SKM-1 (cell line): ENCODE results near the gene EIF4B.
"Not testable (repeated sequence)": the region's sequence is repeated elsewhere in the genome, so short reads cannot be mapped to it uniquely, and the experiment has no call there.

Source experiments
- DNase-seq: peaks from one replicate; lab custom pipeline; 2025; ENCODE audit not compliant: unreplicated experiment; lab: John Stamatoyannopoulos, UW

EIF4B gene

DNA sequence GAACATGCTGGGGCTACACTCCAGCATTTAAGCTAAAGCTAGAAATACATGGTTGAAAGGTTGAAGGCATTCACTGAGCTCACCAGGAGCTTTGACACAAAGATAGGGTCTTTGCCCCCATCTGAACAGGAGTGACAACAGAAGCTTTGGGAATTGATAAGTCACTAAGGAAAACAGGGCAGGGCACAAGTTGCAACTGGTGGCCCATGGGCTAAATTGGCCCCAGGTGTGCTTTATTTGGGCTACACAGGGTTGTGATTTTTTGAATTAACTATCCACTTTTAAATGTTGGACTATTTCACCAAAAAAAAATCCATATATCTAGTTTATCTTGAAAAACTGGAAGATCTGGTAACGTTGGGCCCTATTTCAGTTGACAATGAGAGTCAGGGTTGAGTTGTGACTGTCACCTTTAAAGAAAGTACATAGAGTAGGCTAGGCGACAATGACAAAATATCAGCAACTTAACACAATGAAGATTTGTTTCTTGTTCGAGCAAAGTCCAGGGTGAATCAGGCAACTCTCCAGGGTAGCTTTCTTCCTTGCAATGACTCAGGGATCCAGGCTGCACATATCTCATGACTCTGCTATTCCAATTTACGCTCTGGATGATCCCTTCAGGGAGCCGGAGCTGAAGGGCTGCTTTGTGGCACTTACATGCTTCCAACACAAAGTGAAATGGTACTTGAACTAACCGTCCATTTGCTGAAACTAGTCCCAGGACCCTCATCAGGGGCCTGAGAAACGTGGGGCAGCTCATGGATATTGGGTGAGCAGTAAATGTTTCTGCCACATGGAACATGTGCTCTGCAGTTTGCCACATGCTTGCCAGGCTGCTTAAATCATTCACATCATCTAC, 13.3 kb upstream of the EIF4B start:
- DNase-seq = no peak

DNA sequence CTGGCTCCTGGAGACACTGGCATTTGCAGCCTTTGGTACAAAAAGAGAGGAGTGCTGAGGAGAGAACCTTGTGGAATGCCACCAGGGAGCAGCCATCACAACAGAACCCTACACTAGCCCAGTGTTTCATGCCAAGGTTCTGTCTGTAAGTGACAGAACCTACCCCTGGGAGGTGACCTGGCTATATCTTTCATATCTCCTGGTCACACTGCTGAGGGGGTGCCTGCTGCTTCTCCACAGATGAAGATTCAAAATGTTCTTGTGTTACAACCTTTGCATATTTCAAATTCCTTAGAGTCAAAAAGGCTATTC, 12.7 kb upstream of the EIF4B start:
- DNase-seq = no peak

DNA sequence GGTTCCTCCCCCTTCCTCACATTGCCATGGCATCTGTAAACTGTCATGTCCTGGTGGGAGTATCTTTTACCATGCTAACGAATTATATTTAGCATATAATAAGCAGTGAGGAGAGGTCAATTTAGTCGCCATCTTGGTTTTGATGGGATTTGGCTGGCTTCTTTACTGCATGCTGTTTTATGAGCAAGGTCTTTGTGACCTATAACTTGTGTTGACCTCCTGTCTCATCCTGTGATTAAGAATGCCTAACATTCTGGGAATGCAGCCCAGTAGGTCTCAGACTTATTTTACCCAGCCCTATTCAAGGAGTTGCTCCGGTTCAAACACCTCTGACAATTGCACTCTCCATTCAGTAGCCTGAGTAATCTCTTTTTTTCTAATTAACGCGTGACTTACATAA, 2.1 kb upstream of the EIF4B start:
- DNase-seq = no peak

DNA sequence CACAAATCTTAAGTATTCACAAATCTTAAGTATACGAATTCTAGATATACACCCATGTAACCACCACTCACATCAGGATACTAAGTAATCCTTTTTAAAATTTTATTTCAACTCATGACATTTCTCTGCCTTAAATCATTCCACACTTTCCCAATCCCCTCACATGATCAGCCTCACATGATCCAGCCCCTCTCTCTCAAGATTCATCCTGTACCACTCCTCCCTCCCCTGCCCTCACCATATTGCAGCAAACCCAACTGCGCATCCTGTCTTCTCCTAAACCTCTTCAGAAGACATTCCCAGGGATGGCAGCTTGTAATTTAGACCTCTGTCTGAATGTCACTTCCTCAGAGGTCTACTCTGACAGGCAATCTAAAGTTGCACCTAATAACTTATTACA, 1.7 kb upstream of the EIF4B start:
- DNase-seq = no peak

DNA sequence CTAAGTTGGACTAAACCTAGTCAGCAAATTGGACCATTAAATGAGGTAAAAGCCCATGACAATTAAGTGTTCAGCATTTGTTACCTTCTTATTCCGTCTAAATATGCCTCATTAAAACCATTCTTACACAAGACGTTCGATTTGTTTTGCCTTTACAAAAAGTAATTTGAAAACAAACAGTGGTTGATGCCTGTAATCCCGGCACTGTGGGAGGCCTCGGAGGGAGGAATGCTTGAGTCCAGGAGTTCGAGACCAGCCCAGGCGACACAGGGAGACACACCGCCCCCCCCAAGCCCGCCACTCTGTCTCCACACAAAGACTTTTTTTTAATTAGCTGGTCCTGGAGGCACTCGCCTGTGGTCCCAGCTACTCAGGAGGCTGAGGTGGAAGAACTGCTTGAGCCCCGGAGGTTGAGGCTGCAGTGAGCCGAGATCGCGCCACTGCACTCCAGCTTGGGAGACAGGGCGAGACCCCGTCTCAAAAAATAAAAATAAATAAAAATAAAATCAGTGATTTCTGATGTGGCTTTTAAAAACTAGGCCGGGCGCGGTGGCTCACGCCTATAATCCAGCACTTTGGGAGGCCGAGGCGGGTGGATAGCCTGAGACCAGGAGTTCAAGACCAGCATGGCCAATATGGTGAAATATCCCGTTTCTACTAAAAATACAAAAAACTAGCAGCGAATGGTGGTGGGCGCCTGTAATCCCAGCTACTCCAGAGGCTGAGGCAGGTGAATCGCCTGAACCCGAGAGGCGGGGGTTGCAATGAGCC, 856 bp upstream of the EIF4B start:
- DNase-seq = no peak

DNA sequence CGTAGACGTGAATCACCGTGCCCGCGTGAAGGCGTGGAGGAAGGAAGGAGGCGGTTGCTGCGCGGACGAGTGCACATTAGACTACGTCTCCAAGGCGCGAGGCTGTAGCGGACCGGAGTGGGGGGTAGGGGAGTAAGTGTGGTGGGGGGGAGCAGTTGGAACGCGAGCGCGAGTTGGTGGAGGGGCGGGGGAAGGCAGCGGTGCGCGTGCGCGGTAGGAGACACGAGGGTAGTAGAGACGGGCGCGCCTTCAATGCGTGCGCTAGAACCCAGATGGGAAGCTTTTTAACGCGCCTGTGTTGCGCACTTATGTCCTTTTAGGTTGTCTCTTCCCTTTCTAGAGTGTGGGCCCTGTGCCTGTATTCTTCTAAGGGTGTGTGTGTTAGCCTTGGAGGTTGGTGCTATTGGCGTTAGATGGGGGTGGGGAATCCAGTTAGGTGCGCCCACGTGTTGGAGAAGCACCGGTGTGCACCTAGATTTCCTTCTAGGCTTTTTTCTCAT, 604 bp downstream of the EIF4B start:
- no peak for DNase-seq

DNA sequence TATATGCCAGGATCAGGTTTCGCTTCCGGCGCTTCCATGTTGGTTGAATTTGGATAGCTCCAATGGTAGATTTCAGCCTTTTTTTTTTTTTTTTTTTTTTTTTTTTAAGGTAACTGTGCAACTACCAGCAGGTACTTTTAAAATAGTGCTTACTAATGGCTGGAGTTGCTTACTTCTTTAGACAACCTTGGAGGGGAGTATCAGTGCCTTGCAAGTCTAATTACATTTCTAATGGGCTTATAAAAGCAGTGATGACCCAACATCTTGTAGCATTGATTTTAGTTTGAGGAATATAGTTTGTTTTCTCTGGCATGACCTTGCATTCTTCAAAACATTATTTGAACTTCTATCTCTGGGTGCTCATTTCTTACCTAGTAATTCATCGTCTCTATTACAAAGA, 1.1 kb downstream of the EIF4B start:
- DNase-seq = no peak

DNA sequence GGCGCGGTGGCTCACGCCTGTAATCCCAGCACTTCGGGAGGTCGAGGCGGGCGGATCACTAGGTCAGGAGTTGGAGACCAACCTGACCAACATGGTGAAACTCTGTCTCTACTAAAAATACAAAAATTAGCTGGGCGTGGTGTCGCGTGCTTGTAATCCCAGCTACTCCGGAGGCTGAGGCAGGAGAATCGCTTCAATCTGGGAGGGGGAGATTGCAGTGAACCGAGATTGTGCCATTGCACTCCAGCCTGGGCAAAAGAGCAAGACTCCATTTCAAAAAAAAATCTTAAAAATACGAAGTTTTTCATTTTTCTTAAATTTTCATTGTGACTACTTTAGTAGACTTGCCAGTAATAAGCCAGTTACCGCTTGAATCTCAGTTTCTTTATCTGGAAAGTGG, 2.5 kb downstream of the EIF4B start:
- not testable (repeated sequence) for DNase-seq

DNA sequence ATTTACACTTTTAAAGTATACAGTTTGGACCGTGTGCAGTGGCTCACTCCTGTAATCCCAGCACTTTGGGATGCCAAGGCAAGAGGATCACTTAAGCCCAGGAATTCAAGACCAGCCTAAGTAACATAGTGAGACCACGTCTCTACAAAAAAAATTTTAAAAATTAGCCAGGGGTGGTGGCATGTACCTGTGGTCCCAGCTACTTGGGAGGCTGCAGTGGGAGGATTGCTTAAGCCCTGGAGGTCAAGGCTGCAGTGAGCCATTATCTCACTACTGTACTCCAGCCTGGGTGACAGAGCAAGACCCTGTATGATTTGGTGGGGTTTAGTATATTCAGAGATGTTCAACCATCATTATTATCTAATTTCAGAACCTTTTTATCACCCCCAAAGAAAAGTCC, 4.7 kb downstream of the EIF4B start:
- DNase-seq = no peak

DNA sequence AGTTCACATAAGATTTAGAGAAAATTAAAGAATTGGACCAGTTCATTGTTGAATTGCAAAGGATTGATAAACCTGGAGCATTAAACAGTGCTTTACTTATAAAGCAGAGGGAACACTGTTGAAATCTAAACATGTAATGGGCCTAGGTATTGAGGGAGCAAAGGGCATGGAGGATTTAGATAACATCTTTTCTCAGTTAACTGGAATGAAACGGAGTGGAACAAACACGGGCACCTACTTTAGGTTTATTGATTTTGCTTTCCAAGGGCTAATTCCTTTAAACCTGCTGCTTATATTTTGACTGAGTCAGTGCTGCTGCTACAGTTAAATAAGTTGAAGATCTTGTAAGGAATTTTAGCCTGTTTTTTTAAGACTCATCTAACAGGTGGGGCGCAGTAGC, 5.6 kb downstream of the EIF4B start:
- DNase-seq = no peak

DNA sequence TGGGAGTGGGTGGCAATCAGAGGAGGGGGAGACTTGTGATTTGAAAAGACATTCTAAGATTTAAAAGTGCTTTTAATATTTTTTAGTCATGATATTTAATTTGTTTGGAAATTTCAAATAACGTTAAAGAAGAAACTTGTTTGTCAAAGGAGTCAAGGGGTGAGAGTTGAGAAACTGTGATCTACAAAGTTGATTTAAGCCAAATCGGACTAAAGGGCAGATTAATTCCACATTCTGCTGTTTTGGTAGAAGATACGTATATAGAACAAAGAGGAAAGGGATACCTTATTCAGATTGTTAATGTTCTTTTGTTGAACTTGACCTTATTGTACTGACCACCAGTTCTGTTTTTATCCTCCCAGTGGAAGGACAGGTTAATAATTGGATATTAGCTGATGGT, 6.7 kb downstream of the EIF4B start:
- DNase-seq = no peak

DNA sequence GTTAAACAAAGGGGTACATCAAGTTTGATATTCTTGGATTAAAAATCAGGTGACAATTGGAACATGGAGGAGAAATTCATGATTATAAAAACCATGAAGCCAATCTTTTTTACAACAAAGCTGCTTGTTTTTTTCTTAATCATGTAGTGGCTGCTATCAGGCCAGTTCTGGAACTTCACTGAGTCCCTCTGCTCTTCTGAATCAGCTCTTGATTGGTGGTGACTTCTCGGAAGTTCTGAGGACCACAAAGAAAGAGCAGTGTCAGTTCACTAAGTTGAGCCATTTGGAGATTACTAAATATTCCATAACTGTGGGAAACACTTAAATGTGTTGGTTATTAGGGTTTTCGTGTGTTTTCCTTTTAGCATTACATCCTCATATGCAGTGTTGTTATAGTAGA, 8.5 kb downstream of the EIF4B start:
- no peak for DNase-seq

DNA sequence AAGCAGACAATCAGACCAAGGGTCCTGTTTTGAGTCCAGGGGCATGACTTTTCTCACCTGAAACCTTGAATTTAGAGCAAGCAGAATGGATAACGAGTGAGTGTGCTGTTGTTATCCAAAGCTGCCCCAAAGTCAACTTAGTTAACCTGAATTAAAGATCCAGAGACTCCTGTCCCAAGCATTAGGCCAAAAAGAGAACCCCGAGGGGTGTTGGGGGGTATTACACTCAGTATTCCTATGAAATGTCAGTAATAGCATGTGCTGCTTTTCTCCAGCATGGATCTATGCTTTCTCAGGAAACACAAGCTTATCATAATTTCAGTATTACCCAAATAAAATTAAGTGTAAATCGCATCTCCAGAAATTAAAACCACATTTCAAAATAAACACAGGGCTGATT, 19.0 kb downstream of the EIF4B start:
- DNase-seq = no peak

DNA sequence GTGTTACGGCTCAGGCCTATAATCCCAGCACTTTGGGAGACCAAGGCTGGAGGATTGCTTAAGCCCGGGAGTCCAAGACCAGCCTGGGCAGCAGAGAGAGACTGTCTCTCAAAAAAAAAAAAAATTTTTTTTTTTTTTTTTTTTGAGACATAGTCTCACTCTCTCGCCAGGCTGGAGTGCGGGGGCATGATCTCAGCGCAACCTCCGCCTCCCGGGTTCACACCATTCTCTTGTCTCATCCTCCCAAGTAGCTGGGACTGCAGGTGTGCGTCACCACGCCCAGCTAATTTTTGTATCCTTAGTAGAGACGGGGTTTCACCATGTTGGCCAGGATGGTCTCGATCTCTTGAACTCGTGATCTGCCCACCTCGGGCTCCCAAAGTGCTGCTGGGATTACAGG, 20.8 kb downstream of the EIF4B start:
- not testable (repeated sequence) for DNase-seq

DNA sequence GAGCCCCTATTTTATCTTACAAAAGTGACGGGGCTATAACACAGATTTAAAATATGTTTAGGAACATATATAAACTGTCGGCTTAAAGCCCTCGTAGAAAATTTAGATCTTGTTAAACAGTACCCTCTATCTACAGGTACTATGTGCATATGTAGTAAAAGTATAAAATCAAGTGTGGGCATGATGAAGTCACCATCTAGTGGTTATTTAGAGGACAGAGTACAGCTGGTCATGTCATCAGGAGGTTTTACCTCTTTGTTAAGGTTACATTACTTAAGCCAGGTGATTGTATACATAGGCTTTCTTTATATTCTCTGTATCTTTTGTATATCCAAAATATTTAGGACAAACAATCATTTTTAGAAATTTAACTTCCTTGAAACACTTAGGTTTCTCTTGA, 25.4 kb downstream of the EIF4B start:
- DNase-seq = no peak

DNA sequence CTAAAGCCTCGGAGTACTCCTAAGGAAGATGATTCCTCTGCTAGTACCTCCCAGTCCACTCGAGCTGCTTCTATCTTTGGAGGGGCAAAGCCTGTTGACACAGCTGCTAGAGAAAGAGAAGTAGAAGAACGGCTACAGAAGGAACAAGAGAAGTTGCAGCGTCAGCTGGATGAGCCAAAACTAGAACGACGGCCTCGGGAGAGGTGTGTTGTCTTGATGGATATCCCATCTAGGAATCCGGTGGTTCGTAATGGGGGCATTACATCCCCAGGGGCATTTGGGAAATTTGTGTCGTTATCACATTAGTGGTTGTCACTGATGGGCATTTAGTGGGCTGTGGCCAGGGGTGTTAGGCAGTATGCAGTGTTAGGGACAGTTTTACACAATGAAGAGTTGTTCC, 27.6 kb downstream of the EIF4B start:
- not testable (repeated sequence) for DNase-seq

DNA sequence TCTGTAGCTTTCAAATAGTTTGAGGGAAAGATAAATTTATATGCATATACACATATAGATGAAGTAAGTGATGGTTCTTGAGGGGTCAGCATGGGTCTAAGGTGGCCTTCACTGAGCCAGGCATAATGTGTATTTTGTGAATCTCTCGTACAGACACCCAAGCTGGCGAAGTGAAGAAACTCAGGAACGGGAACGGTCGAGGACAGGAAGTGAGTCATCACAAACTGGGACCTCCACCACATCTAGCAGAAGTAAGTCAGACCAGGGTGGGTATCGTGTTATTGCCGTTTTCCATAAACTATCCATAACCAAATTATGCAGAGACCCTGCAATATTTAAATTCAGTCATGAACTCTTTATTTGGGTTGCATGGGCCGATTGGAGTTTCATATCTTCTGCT, 28.2 kb downstream of the EIF4B start:
- DNase-seq = no peak

DNA sequence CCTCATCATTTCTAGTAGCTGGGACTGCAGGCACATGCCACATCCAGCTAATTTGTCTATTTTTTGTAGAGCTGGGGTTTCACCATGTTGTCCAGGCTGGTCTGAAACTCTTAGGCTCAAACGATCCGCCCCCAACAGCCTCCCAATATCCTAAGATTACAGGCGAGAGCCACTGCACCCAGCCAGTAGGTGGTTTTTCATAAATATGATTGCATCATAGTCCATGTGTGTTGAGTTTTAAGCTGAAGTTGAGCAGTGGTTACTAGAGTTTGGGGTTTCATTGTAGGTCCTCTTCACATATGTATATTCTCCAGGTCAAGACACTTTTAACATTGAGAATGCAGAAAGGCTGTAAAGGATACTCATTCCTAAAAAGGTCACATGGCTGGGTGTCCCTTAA, 30.5 kb downstream of the EIF4B start:
- no peak for DNase-seq

DNA sequence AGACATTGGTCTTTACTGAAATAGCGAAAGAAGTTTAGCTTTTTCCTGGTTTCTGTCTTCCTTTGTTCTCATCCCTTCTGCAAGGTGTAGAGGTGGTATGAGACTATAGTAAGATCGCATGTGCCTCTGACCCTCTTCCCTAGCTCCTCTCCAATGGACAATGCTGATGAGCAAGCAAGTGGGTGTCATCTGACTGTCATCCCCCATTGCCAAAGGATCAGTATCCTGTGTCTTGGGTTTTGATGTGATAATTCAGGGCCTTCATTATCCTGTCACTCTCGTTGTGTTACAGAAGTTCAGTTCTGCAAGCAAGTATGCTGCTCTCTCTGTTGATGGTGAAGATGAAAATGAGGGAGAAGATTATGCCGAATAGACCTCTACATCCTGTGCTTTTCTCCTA, 33.6 kb downstream of the EIF4B start:
- DNase-seq = no peak

DNA sequence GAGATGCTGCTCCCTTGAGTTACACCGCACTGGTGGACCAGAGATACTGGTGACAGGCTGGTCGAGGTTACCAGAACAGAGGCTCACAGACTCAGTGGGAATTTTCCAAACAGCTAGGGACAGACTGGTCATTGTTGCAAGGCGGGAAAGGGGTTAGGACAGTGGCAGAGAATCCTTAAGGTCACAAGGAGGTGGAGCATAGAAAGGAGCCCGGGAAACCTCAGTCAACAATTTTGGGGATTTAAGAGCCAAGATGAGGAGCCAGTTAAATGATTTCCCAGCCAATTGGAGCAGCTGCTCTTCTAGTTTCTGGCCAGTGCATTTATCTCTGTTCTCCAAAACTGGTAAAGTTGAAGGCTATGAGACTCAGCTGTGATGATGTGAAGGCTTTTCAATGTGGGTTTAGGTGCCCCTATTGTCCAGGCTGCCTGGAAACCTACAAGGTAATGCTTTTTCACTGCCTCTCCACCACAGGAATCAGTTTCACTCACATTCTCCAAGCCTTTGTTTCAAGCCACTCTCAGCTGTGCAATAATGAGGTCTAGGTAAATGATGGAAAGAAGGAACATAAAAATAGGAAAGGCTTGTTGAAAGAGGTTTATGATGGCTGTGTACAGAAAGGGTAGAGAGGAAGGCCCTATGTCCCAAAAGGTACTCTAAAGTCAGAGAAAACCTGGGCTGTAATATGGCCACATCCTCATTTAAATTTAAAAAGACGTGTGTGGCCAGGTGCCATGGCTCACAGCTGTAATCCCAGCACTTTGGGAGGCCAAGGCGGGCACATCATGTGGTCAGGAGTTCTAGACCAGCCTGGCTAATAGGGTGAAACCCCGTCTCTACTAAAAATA, 36.6 kb downstream of the EIF4B start:
- DNase-seq = no peak

DNA sequence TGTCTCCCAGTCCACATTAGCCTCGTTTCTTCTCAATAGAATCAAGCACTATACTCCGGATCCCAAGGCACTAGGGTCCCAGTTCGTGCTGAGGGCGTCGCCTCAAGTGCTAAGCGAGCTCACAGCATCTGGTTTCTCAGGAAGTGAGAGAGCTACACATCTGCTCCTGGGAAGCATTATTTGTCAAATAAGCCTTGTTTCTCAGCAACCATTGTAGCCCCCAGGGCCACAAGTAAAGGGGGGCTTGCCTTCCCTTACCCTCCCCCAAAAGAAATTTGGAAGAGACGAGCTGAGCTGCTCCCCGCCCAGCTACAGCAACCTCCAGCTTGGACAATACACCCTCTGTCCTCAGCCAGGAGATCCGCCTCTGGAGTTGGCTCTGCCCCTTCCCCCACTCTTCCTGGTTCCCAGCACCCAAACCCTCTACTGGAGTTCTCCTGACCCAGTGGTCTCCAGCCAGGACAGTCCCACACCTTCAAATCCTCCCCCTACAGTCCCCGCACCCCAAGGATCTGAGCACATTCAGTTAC, 37.9 kb downstream of the EIF4B start:
- no peak for DNase-seq
